Prostate gland (tissue), 2 donors: ENCODE results near the gene NDOR1. TPM values are rescaled to one million over a fixed set of nuclear protein-coding genes. Genes with fewer than 3 reads are reported as not detected.
A peak's percentile ranks its signal among the peaks of the same experiment; 100 is the strongest.

Experiments
- DNase-seq: peaks from one replicate; pipeline ENCODE4 v3.0.0-alpha.2; 2019; ENCODE audit warnings: low spot score
- H3K27ac ChIP-seq, 2 donors: fragments of 200-600 bp; sonication (generic); 2 replicates each; pipeline ENCODE4 v1.5.1; 2017 to 2019
- H3K27me3 ChIP-seq: fragments of 200-600 bp; sonication (generic); replicated peaks from 2 replicates; pipeline ENCODE4 v1.5.1; 2019; ENCODE audit not compliant: insufficient read depth
- H3K36me3 ChIP-seq, 2 donors: fragments of 200-600 bp; sonication (generic); 1 replicate in 1 of 2; 2 replicates in 1 of 2; pipeline versions ENCODE4 v1.5.1 to v1.8.1; 2017 to 2019
- H3K4me1 ChIP-seq: fragments of 200-600 bp; sonication (generic); replicated peaks from 2 replicates; pipeline ENCODE4 v1.5.1; 2019
- H3K4me3 ChIP-seq, 2 donors: fragments of 200-600 bp; sonication (generic); 2 replicates each; pipeline ENCODE4 v1.5.1; 2017 to 2019
- H3K9me3 ChIP-seq: fragments of 200-600 bp; sonication (generic); 2 replicates; pipeline ENCODE4 v1.5.1; 2017
- CTCF ChIP-seq, 4 experiments: fragments of 200-600 bp in 2 of 4; fragments of 450-650 bp in 2 of 4; sonication (generic) in 2 of 4; IDR thresholded peaks; 1 replicate in 3 of 4; 2 replicates in 1 of 4; pipeline ENCODE4 v1.5.1; 2016 to 2019; ENCODE audit warnings: antibody characterized with exemption in 4 of 4, mild to moderate bottlenecking in 2 of 4, moderate library complexity in 2 of 4
- POLR2A ChIP-seq: fragments of 450-650 bp; IDR thresholded peaks from one replicate; pipeline ENCODE4 v1.6.1; 2016; ENCODE audit warnings: antibody characterized with exemption, mild to moderate bottlenecking
- POLR2AphosphoS5 ChIP-seq: sonication (generic); formaldehyde crosslinking; IDR thresholded peaks from one replicate; pipeline ENCODE4 v1.6.1; 2017; ENCODE audit warnings: antibody characterized with exemption
- WGBS: methylation state at CpG from one replicate; pipeline ENCODE4 v1.1.5; 2018; 5-methylcytosine and 5-hydroxymethylcytosine counted together
- intact Hi-C: fragments of 100-400 bp; cut with DNase I; formaldehyde crosslinking; loops from one replicate; pipeline ENCODE4 v1.14.2; 2022
- total RNA-seq, 2 donors: library from RNA; depleted of rRNA; stranded (reverse); fragments of >200 nt; gene quantifications; one replicate each; pipeline ENCODE4 v1.1.0, GENCODE V29; 2016

The NDOR1 gene
- 10 to 100 TPM; 18.5 to 31.9 TPM for total RNA-seq

DNA sequence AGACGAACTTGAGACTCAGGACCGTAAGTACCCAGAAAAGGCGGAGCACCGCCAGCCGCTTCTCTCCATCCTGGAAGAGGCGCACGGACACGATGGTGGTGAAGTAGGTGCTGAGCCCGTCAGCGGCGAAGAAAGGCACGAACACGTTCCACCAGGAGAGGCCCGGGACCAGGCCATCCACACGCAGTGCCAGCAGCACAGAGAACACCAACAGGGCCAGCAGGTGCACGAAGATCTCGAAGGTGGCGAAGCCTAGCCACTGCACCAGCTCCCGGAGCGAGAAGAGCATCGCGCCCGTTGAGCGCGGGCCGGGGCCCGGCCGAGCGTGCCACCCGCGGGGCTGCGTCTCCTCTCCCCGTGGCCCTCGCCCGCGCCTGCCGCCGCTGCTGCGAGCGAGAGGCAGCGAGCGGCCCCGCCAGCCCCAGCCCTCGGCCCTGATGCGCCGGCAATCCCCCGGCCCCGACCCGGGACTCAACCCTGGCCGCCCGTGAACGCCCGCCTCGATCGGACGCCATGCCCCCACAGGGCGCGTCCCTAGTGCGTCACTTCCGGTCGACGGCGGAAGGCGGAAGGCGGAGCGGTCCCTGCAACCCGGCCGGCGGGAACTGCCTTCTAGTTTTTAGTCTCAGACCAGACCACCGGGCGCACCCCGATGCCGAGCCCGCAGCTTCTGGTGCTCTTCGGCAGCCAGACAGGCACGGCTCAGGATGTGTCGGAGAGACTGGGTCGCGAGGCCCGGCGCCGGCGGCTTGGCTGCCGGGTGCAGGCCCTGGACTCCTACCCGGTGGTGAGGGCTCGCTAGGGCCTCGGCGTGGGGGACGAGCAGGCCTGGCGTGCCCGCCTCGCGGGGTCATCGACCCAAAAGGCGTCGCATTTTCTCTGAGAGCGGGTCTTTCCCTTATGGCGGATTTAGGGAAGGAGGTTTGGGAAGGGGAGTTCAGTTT, at the start of gene NDOR1, which contains the start of gene TMEM203:
TSS of gene NDOR1 (plus strand) at position 575 of the 944 bp plus-strand sequence. CDS start at position 653, 78 bp downstream.
TSS of gene TMEM203 (minus strand) at position 523 of the 944 bp plus-strand sequence. CDS start at position 289, 234 bp downstream.
- Histone ChIP-seq H3K4me3 (peak within 1 kb of the TSS; percentile 73 to 75), H3K27me3 (no peaks in the 10 kb centered on the region), H3K27ac (peak within 1 kb of the TSS; percentile 49 to 72), H3K9me3 (no peaks in the 10 kb centered on the region), H3K36me3 (no peaks in the 10 kb centered on the region), H3K4me1 (peaks cover 27% of the 10 kb centered on the region)
- intact Hi-C loops = no loop called here
- under 1% methylated on average over 53 of the region's 98 CpGs for WGBS
- peak; percentile 96 for TF ChIP-seq POLR2AphosphoS5
- peak; percentile 71 for TF ChIP-seq POLR2A
- peak in 1 of 4 experiments; percentile 13 for TF ChIP-seq CTCF (IDR thresholded peaks at IDR 0.05)
- peak; percentile 87 for DNase-seq

- Histone ChIP-seq H3K4me1 (no peaks in the 10 kb centered on the region), H3K36me3 (no peaks in the 10 kb centered on the region), H3K4me3 (no peak overlapping the region), H3K9me3 (no peaks in the 10 kb centered on the region), H3K27me3 (peaks cover 4% of the 10 kb centered on the region), H3K27ac (no peak overlapping the region)
- no peak for DNase-seq
- WGBS = 3% methylated on average over 37 of the region's 65 CpGs
- intact Hi-C loops = no loop called here
- TF ChIP-seq POLR2A = no peak
These were observed 48.7 kb upstream of the NDOR1 start for GRCh38 chr9:137156567-137157375.

DNA sequence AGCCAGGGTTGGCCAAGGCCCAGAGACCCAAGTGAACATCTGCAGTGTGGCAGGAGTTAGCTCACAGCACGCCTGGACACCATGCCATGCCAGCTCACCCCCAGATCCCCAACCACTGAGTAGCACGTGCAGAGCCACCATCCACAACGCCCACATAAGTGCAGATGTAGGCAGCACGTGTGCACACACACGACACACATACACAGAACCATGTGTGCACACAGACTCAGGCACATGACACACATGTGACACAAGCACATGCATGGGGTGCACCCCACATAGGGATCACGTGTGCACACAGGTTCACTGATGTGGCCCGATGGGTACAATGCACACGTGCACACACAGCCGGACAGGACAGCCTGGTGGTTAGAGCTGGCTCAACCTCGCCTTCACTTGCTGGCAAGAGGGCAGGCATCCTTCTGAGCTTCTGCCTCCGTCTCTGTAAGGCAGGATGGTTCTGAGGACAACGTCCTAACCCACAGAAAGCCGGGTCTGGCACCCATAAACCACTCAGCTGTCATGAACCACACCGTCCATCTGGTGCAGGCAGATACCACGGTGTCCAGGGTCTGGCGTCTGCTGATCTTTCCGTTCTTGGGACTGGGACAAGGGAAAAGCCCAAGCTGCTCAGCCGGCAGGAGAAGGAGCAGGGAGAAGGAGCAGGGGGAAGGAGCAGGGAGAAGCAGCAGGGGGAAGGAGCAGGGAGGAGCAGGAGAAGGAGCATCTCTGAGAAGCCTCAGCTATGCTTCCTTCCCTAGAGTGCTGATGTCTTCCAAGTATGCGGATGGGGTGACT, 47.7 kb upstream of the NDOR1 start:
- WGBS = 60% methylated on average over 19 of the region's 19 CpGs
- TF ChIP-seq CTCF (IDR thresholded peaks at IDR 0.05) (no peak), POLR2AphosphoS5 (no peak), POLR2A (no peak)
- Histone ChIP-seq H3K4me1 (peaks cover 8% of the 10 kb centered on the region), H3K27me3 (peaks cover 4% of the 10 kb centered on the region), H3K27ac (no peak overlapping the region), H3K36me3 (no peaks in the 10 kb centered on the region), H3K9me3 (no peaks in the 10 kb centered on the region), H3K4me3 (no peak overlapping the region)
- intact Hi-C loops = no loop called here
- DNase-seq = no peak

GRCh38 chr9:137158625-137159024, 46.9 kb upstream of the NDOR1 start:
- WGBS = 38% methylated on average over 4 of the region's 4 CpGs
- H3K27me3 ChIP-seq = peaks cover 4% of the 10 kb centered on the region
- H3K36me3 ChIP-seq = no peaks in the 10 kb centered on the region

More at GRCh38 chr9:137158625-137159024, 46.9 kb upstream of the NDOR1 start:
- no peak for DNase-seq
- Histone ChIP-seq H3K4me3 (no peak overlapping the region), H3K9me3 (no peaks in the 10 kb centered on the region), H3K27ac (no peak overlapping the region), H3K4me1 (peaks cover 10% of the 10 kb centered on the region)
- TF ChIP-seq CTCF (IDR thresholded peaks at IDR 0.05) = no peak
- no peak for TF ChIP-seq POLR2A
- TF ChIP-seq POLR2AphosphoS5 = no peak
- intact Hi-C loops = no loop called here
